Right lung (tissue), 5 donors: Measurements from ENCODE around the gene LPCAT3. TPM values are rescaled to one million over a fixed set of nuclear protein-coding genes. Genes with fewer than 3 reads are reported as not detected.

Experiments used
- DNase-seq, 2 donors: peaks; one replicate each; pipeline ENCODE4 v3.0.0-alpha.2; 2013
- polyA plus RNA-seq, 5 donors: library from polyadenylated mRNA; unstranded; fragments of 120-200 nt; gene quantifications; one replicate each; pipeline versions ENCODE4 v1.2.1 to v1.2.3, GENCODE V29; 2013; ENCODE audit warnings: inconsistent platforms in 1 of 5, low replicate concordance in 1 of 5; ENCODE audit not compliant: insufficient read length in 5 of 5, insufficient read depth in 1 of 5

LPCAT3 gene
- polyA plus RNA-seq, 5 donors, result 56.7 to 67.9 (median 60.4) TPM

DNA sequence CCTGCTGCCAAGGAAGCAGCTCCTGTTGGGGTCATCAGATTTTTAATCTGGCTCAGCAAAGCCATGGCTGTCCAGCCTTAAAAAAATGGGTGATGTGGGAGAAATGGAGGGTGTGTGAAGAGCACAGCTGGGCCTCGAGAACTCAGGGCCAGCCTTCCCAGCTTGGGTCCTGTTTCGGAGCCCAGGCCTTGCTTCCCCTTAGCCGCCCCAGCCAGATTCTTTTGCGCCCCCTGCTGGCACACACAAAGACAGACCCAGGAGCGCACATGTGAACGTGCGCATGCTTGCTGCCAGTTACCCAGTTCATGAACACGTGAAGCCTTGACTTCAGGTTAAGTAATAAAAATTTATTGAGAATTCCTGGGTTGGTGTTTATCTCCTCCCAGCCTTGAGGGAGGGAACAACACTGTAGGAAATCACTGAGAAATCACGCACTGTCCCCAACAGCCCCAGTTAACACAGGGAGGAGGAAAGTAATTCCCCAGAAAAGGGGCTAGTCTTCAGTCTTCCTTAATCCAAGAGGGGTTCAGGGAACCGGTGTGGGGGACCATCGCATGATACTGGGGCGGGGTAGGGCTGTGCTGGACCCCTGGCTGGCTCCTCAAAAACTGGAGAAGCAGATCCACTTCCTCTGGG lies 53.1 kb downstream of the LPCAT3 start:
- peak; percentile 79 to 84 for DNase-seq

DNA sequence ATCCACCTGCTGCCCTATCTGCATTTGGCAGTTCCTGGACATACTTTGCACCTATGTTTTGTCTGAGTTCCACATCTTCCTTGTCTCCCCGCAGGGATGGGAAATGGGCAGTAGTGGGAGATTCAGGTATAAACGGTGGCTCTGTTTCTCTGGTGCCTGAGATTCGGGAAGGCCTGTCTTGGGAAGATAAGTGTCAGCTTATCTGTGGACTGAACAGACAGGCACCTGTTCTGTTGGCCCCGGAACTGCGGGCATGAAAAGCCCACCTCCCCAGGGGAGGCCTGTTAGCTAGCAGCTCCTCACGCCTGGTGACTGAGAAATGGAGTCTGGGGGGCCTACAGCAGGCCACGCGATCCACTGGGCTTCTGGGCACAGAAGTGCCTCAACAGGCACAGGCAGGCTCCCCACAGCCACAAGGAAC lies 53.7 kb downstream of the LPCAT3 start:
- no peak for DNase-seq

GRCh38 chr12:6963791-6964413 lies 54.4 kb downstream of the LPCAT3 start:
- no peak for DNase-seq

- DNase-seq, result peak; percentile 51 to 62
These were observed 55.1 kb downstream of the LPCAT3 start for GRCh38 chr12:6963016-6963731.

GRCh38 chr12:6962285-6963015 lies 55.8 kb downstream of the LPCAT3 start:
- no peak for DNase-seq

GRCh38 chr12:6961695-6962284 lies 56.5 kb downstream of the LPCAT3 start:
- no peak for DNase-seq

- no peak for DNase-seq
These were observed 57.0 kb downstream of the LPCAT3 start for GRCh38 chr12:6961278-6961694.

DNA sequence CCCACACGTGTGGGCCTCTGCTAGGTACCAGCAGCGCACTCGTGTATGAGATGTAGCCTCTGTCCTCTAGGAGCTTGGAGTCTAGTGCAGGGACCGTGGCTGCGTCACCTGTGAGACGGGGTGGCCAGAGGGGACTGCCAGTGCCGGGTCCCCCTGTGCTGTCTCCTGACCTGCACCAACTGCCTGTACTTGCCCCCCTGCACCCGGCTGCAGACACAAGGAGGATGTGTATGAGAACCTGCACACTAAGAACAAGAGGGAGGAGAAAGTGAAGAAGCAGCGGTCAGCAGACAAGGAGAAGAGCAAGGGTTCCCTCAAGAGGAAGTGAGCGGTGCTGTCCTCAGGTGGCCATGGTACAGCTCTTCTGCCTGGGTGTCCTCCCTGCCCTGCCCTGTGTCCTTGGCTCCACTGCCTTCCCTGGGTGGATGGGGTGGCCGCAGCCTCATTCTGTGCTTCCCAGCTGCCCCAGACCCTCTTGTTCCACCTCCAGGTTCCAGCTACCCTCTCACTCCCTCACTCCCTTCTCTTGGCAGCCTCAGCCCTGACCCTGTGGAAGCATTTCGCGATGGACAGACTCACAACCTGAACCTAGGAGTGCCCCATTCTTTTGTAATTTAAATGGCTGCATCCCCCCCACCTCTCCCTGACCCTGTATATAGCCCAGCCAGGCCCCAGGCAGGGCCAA lies 57.5 kb downstream of the LPCAT3 start:
- DNase-seq, result no peak

GRCh38 chr12:6959805-6960592 lies 58.3 kb downstream of the LPCAT3 start:
- no peak for DNase-seq

DNA sequence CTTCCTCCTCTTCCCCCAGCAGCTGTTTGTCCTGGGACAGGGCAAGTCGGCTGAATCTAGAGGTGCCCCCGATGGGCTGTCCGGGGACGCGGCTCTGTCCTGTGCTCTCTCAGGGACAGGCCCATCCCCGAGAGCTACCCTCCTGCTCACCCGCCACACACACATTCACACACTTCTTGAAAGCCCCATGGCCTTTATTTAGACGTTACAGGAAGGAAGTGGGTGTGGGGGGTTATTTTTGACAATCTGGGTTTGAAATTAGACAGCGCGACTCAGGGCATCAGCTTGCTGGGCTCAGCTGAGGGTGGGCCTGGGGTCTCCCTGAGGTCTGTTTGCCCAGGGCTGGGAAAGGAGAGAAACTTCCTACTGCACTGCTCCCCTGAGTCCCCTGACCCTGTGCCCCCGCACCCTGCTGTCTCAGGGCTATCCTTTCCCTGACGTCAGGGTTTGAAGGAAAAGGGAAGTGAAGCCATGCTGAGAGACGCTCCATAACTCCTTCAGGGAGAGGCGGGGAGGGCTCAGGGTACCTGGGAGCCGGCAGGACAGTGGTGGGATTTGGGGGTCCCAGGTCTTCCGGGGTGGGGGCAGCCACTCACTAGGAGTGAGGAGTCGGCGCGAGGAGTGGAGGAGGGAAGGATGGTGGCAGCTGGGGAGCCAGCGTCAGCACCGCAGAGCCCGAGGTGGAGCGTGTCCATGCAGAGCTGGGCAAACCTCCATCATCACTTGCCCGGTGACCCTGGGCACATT lies 59.0 kb downstream of the LPCAT3 start:
- DNase-seq, result no peak

GRCh38 chr12:6958609-6959057 lies 59.6 kb downstream of the LPCAT3 start:
- DNase-seq, result no peak

DNA sequence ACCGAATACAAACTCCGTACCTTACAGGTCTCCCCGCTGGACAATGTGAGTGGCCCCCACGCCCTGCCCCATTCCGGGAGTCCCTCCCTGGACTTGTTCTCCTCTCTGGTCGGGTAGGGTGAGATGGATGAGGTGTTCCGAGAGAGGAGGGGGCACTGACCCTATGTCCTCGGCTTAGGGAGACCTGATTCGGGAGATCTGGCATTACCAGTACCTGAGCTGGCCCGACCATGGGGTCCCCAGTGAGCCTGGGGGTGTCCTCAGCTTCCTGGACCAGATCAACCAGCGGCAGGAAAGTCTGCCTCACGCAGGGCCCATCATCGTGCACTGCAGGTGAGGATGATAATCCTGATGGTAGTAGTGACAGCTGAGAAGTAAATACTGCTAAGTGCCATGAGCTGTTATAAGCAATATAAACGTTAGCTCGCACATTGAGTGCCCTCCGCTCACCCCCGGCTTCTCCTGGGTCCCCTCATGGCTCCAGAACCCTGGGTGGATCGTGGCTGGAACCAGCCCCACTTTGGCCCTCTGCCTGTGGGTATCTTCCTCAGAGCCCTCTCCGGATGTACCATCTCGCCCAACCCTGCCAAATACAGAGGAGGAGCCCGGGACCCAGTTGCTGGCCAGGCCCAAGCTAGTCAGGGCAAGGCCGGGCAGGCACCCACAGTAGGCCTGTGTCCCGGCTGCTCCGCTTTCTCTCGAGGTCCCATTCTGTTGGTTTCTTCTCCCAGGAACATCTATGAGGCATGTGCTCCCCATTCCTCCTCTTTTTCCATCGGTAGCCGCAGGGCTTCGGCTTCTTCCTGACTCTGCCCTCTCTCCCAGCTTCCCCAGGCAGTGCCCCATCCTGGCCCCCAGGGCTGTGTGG lies 60.3 kb downstream of the LPCAT3 start:
- DNase-seq, result no peak

GRCh38 chr12:6957151-6957701 lies 61.0 kb downstream of the LPCAT3 start:
- no peak for DNase-seq

- DNase-seq, result no peak
These were observed 62.1 kb downstream of the LPCAT3 start for GRCh38 chr12:6956021-6956727.

GRCh38 chr12:6955108-6956020 lies 62.9 kb downstream of the LPCAT3 start:
- no peak for DNase-seq

- no peak for DNase-seq
These were observed 63.8 kb downstream of the LPCAT3 start for GRCh38 chr12:6954316-6955107.
